Activated CD4-positive, alpha-beta T cell treated with anti-CD3 and anti-CD28 coated beads, Interleukin-2, Interleukin-6, amounts not matched to agents 100 ng/mL and 50 ng/mL, durations not matched to agents 16 hours and 8 hours (primary cell): ENCODE measurements around the gene LRSAM1.

ENCODE experiments used
- DNase-seq: peaks from one replicate; pipeline ENCODE4 v3.0.0-alpha.2; 2020

The LRSAM1 gene

DNA sequence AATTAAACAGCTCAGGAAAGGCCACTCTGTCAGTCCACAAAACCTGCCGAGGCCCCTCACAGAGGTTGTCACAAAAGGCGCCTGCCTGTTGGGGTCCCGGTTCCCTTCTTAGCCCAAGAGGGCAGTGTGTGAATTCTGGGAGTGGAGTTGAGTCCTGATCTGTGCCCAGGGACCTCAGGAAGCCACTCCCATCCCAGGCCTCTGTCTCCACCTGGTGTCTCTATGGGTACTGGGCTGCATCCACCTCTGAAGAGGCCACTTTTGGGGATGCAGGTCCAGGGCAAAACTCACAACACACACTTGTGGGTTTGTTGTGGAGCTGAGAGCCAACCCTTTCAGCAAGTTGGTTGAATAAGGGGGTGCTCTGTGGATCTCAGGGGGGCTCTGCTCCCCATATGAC, 86.5 kb downstream of the LRSAM1 start:
- no peak for DNase-seq

DNA sequence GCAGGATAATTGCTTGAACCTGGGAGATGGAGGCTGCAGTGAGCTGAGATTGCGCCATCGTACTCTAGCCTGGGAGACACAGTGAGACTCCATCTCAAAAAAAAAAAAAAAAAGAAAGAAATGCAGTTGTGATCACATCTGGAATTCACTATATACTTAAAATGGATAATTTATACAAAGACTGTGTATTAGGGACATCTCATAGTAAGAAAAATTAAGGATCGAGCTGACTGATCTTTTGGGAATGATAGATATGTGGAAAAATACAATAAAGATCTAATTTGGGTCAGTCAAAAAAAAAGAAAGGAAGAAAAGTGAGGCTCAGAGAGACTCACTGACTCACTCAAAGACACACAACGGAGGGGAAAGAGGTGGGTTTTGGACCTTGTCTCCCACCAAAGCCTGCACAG, 87.5 kb downstream of the LRSAM1 start:
- DNase-seq: no peak

DNA sequence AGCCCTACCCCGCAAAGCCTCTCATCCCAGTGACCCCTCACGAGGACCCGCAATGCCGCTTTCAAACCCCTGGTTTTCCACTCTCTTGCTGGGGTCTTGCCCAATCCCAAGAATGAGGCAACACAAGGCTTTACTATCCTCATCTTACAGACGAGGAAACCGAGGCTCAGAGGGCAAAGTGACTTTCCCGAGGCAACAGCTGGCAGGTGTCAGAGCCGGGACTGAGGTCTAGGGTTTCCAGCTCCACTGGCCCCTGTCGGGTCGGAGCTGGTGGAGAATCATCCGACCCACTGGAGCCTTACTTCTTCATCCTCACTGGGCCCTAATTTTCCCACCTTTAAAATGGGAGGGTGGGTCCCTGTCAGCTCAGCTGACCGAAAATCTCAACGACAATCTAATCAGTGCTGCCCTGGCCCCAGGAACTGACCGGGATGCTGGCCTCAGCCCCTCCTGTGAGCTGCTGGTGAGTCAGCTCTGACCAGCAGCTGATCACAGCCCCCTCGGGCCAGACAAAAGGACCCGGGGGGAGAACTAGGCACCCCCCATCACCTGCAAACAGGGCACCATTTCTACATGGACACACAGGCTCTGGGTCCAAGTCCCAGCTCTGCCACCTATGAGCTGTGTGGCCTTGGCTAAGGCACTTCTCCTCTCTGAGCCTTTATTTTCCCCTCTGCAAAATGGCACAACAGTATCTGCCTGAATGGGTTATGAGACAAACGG, 88.1 kb downstream of the LRSAM1 start:
- DNase-seq: no peak

DNA sequence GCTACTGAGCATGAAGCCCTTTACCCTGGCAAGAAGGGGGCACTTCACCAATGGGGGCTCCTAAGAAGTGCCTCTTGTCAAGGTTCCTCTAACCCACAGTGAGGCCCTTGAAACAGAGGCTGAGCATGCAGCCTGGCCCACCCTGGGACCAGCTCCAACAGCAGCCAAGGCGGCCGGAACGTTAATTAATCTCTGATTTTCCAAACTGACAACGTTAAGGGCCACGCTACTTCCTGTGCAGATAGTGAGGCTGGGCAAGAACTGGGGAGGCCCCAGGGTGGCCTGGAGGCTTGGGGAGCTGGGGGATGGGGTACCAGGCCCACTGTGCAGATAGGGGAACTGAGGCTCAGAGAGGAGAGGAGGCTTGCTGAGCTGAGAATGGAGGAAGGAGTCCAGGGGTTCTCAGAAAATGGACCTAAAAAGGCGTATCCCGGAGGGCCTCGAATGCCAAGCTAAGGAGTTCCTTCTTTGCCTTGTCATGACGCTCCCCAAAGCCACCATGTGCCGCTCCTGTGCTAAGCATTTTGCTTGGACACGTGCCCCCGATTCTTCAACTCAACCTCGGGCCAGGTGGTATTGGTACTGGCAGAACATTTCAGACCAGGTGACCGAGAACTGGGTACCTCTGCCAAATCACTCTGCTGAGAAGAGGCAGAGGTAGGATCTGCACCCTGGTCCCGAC, 88.8 kb downstream of the LRSAM1 start:
- no peak for DNase-seq

DNA sequence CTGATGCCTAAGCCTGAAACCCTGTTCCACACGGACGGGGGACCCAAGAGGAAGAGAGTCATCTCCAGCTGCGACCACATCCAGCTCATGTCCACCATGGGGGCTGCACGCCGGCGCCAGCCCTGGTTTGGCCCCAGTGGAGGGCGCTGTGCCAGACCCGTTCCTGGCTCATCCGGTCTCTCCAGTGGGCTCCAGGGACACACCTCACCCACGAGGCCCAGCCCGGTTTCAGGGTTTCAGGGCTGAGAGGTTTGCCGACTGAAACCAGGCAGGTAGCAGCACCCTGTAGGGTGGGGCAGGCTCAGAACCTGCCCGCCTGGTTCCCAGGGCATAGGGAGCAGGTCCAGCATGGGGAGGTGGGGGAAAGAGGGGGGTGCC, 89.3 kb downstream of the LRSAM1 start:
- DNase-seq: no peak

DNA sequence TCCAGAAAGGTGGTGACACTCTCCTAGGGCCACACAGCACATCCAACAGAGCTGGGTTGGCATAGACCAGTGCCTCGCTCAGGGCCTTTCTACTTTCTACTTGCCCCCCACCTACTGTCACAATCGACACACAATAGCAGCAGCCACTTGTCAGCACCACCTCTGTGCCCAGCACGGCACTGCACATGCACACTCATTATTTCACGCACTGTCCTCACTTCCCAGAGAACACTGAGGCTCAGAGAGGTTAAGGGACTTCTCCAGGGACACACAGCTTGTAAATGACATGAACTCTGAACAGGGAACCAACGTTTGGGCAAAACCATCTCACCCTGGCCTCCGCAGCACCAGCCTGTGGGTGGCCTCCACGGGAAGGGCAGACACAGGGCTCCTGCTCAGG, 89.9 kb downstream of the LRSAM1 start:
- DNase-seq: no peak

DNA sequence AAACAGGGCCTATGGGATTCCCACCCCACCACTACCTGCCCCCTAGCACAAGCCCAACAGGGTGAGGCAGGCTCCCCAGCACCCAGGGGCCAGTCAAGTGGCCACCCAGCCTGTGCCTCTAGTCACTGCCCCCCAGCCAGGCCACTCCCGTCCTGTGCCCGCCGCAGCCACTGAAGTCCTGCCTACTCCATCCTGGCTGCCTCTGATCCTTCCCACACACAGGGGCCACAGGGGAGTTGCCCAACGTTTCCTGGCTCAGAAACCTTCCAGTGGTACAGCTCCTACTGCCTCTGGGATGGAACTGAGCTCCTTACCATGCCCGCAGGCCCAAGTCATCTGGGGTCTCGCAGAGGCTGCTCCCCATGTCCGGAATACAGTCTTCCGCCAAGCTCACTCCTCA, 90.6 kb downstream of the LRSAM1 start:
- DNase-seq: no peak

DNA sequence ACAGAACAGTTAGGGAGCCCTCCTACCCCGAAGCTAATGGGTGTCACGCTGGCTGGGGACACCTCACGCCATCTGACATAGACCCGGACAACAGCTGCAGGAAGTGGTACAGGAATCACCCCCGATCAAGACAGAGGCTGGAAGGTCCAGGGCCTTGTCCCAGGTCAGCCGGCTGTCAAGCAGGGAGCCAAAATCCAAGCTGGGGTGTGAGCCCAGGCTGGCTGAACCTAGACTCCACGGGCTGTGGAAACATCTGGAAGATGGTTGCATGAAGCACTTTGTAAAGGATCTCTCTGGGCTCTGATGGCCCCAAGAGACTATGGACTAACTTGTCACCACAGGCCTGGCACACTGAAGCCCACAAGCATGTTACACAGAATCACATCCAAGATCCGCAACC, 91.9 kb downstream of the LRSAM1 start:
- DNase-seq: no peak

DNA sequence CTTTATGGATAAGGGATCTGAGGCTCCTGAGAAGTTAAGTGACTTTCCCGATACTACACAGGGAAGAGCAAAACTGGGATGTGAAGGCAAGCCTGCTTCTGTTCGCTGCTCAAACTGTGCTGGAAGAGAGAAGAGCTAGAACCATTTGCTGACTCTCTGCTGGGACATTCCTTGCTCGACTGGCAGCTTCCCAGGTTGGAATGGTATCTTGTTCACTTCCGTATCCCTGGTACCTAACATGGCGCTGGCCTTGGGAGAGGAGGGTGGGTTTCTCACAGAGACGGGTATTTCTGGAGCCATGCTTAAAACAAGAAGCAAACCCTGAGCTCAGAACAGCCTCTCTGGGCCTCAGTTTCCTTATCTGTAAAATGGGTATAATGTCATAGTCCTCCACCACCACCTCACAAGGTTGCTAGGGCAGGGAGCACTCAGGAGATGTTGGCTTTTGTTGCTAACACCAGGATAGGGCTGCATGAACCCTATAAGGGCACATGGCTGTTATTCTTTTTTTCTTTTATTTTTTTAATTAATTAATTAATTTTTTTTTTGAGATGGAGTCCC, 92.7 kb downstream of the LRSAM1 start:
- DNase-seq: no peak

DNA sequence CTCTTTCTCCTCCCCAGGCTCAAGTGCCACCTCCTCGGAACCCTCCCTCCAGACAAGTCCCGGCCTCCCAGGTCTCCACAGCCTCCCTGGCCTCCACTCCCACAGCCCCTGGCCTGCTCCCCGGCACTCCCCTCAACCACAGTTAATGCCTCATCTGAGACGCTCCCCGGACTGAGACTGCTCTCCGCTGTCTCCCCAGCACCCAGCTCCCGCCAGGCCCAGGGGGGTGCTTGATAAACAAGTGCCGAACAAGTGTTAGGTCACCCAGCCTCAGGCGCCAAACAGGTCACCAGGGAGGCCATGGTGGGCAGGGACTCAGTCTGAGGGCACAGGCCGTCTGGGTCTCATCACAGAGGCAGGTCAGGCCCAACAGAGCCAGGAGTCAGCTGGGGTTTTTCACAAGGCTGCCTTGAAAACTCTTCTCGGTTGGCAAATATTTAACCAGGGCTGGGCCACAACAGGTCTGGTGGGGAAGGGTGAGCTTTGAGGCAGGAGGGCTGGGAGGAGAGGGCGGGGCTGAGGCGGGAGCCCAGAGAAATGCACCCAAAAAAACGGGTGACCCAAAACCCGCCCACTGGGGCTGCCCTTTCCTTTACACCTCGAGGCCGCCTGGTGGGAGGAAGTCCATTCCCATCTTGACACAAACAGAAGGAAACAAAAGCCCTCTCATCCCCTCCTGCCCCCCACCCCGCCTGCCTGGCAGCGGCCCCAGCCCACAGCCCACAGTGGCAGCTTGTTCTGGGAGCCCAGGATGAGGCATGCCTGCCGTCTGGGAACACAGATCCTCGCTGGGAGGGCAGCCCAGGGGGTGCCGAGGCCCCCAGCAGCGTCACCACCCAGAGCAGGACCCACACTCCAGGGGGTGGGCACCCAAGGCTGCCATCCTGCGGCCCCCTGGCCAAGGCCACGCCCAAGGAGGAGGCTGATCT, 94.2 kb downstream of the LRSAM1 start:
- DNase-seq: no peak

DNA sequence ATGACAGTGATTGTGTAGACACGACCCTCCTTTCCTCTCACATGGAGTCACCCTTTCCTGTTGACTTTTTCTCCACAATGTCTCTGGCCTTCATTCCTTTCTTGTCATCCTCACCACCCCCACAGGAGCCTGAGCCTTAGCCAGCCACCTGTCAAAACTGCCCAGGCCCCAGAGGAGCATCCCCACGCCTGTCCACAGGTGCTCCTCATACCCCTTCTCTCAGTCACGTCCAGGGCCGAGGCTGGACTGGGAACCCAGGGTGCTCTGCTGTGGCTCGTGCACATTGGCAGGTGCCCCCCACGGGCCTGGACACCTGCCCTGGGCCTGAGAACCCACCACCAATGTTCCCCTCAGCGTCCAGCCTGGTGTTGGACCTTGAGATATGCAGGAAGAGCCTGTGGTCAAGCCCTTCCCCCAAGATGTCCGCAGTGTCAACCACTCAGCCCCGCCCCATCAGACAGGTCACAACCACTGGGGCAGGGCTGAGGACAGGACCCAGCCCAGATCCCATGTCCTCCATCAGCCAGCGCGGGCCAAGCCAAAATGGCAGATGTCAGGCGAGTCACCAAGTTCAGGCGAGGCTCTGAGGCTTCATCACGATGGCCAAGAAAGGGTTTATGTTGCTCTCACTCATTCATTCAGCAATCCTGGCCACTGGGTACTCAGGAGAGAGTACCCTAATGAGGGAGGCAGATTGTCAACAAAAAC, 95.0 kb downstream of the LRSAM1 start:
- DNase-seq: no peak

DNA sequence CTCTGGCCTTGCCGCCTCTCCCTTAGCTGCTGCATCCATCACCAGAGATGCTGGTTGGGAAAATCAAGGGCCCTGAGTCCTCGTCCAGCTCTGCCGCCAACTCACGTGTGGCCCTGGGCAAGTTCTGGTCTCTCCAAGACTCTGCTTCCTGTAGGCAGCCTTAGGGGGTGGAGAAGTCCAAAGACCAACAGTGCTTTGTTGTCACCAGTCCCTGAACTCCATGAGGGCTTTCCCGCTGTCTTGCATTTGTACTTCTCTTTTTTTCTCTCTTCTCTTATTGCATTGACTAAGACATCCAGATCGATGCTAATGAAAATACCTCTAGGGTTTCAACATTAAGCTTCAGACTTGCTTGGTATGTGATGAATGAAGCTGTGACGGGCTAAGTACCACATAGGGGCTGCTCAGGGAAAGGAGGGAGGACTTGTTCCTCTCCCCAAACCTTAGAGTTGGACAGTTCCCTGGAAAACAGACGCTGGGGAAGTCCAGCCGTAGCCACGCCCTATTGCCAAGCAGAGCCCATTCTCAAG, 97.1 kb downstream of the LRSAM1 start:
- DNase-seq: no peak

DNA sequence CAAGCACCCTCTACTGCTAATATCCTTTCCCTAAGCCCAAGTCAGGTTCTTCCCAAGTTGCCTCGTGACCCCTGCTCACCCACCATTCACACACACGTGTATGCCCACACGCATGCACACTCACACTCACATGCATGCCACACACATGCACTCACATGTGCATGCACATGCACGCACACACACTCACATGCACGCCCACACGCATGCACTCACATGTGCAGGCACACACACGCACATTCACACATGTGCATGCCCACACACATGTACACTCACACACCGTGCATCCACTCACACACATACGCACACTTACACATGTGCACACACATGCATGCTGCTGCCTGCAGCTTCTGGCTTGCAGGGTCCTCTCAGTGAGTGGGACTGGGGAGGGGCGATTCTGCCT, 97.9 kb downstream of the LRSAM1 start:
- no peak for DNase-seq

DNA sequence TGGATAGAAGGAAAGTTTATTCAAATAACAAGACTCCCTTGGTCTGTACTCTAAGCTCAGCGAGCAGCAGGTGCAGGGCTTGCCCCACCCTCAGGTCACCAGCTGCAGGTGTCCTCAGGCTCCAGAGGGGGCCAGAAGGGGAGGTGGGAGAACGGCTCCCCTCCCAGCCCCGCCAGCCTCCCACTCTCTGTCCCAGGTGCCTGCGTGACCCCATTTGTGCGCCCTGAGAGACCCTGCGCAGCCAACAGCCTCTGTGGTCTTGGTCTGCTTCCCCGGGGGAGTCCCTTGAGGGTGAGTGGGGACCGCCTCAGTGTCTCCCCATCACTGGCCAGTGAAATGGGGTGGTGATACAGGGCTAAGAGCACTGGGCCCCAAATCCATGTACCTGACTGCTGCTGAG, 98.4 kb downstream of the LRSAM1 start:
- no peak for DNase-seq

DNA sequence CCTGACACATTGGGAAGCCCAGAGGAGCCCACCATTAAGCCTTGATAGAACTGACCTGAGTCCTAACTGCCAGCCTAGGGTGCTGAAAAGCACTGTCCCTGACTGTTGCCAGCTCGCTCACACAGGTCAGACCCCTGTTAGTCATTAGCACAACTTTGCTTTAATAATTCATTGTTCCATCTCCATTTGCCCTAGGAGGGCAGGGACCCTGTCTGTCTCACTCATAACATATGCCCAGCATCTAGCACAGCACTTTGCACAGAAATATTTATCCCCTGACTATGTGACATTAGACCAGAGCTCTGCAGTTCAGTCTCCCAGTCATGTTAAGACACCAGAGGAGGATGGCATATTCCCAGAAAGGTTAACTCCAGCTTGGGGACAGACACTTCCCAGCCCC, 99.0 kb downstream of the LRSAM1 start:
- DNase-seq: no peak

DNA sequence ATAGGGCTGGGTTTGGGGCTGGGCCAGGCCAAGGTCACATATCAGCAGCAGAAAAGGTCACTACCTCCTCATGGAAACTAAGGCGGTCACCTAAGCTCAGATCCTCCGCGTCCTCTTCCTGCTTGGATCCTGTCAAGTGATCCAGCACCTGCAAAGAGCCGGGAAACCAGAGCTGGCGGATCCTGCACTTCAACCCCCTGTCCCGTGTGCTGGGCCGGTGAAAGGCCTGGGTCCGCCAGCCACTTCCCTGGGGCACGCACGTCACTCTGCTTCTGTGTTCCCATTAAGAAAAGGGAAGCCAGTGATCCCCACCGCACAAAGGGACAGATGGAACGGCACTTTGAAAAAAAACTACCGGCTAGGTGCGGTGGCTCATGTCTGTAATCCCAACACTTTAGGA, 99.4 kb downstream of the LRSAM1 start:
- no peak for DNase-seq
